Measurements from ENCODE around the gene COX20. TPM values are rescaled to one million over a fixed set of nuclear protein-coding genes. Genes with fewer than 3 reads are reported as not detected.
A peak's percentile ranks its signal among the peaks of the same experiment; 100 is the strongest.

The COX20 gene
- total and polyA plus RNA-seq, 2 of the 13 experiments (the other 11 are each of a cell fraction or from before 2014, with no cell fraction given): 34.4 to 95.8 TPM

DNA sequence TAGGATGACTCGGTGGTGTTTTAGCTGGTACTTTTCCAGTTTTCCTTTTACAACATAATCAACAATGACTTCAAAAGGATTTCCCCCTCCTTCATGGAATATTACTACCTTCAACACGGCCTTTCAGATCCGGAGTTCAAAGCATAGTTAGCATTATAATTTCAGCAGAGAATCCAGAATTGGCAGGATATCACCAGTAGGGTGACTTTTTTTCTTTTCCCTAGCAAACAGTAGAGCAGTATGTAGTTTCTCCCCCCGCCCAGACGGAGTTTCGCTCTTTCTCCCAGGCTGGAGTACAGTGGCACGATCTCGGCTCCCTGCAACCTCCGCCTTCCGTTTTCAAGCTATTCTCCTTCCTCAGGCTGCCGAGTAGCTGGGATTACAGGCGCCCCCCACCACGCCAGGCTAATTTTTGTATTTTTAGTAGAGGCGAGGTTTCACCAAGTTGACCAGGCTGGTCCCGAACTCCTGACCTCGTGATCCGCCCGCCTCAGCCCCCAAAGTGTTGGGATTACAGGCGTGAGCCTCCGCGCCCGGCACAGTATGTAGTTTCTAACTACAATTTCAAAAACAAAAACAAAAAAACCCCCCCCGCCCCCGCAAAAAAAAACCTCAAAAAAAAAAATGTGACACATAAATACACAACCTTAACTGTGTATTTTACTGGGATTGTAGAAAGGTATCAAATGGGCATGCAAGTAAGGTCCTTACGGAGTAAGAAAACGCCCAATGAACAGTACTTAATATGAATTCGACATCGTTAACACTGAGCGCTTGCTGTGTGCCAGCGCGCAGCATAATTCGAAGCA is 1.5 kb upstream of the COX20 start (continued):
- TF ChIP-seq, protein P1, sequence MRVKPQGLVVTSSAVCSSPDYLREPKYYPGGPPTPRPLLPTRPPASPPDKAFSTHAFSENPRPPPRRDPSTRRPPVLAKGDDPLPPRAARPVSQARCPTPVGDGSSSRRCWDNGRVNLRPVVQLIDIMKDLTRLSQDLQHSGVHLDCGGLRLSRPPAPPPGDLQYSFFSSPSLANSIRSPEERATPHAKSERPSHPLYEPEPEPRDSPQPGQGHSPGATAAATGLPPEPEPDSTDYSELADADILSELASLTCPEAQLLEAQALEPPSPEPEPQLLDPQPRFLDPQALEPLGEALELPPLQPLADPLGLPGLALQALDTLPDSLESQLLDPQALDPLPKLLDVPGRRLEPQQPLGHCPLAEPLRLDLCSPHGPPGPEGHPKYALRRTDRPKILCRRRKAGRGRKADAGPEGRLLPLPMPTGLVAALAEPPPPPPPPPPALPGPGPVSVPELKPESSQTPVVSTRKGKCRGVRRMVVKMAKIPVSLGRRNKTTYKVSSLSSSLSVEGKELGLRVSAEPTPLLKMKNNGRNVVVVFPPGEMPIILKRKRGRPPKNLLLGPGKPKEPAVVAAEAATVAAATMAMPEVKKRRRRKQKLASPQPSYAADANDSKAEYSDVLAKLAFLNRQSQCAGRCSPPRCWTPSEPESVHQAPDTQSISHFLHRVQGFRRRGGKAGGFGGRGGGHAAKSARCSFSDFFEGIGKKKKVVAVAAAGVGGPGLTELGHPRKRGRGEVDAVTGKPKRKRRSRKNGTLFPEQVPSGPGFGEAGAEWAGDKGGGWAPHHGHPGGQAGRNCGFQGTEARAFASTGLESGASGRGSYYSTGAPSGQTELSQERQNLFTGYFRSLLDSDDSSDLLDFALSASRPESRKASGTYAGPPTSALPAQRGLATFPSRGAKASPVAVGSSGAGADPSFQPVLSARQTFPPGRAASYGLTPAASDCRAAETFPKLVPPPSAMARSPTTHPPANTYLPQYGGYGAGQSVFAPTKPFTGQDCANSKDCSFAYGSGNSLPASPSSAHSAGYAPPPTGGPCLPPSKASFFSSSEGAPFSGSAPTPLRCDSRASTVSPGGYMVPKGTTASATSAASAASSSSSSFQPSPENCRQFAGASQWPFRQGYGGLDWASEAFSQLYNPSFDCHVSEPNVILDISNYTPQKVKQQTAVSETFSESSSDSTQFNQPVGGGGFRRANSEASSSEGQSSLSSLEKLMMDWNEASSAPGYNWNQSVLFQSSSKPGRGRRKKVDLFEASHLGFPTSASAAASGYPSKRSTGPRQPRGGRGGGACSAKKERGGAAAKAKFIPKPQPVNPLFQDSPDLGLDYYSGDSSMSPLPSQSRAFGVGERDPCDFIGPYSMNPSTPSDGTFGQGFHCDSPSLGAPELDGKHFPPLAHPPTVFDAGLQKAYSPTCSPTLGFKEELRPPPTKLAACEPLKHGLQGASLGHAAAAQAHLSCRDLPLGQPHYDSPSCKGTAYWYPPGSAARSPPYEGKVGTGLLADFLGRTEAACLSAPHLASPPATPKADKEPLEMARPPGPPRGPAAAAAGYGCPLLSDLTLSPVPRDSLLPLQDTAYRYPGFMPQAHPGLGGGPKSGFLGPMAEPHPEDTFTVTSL (CRISPR knock-in tag; IDR thresholded peaks at IDR 0.05; ENCODE audit: borderline replicate concordance): peak; percentile 69; the same call in 1 of the 2 replicates
- TF ChIP-seq TARDBP (CRISPR knock-in tag; IDR thresholded peaks at IDR 0.05) (peak; percentile 29; the same call in 1 of the 2 replicates), DRAP1 (CRISPR knock-in tag; IDR thresholded peaks at IDR 0.05) (peak; percentile 72), ZMAT3 (CRISPR knock-in tag; conservative IDR thresholded peaks at IDR 0.05) (no peak), ZNF558 (CRISPR knock-in tag; IDR thresholded peaks at IDR 0.05; ENCODE audit: borderline replicate concordance) (no peak), MAZ (IDR thresholded peaks at IDR 0.05; ENCODE audit: borderline replicate concordance, low read depth, low read length) (no peak), MAZ (CRISPR knock-in tag; IDR thresholded peaks at IDR 0.05; ENCODE audit: low read depth) (0 out of 2 replicates have a peak, but pooled peaks have one; percentile 32), SATB2 (CRISPR knock-in tag; IDR thresholded peaks at IDR 0.05) (no peak), ZNF205 (CRISPR knock-in tag; IDR thresholded peaks at IDR 0.05) (no peak), POLR2AphosphoS5 (IDR thresholded peaks at IDR 0.05; ENCODE audit: low read depth, low read length) (peak; percentile 66), SMAD1 (CRISPR knock-in tag; IDR thresholded peaks at IDR 0.05; ENCODE audit: borderline replicate concordance, low read depth) (no peak), PATZ1 (CRISPR knock-in tag; IDR thresholded peaks at IDR 0.05) (peak; percentile 84), ZNF598 (CRISPR knock-in tag; IDR thresholded peaks at IDR 0.05; ENCODE audit: borderline replicate concordance) (no peak), DNMT3B (CRISPR knock-in tag; conservative IDR thresholded peaks at IDR 0.05) (0 out of 2 replicates have a peak, but pooled peaks have one; percentile 21), SAFB2 (CRISPR knock-in tag; IDR thresholded peaks at IDR 0.05; ENCODE audit: borderline replicate concordance, low read depth) (no peak), KLF6 (CRISPR knock-in tag; IDR thresholded peaks at IDR 0.05) (0 out of 2 replicates have a peak, but pooled peaks have one; percentile 32), ZKSCAN1 (IDR thresholded peaks at IDR 0.05; ENCODE audit: low read length) (0 out of 2 replicates have a peak, but pooled peaks have one; percentile 35), MIER2 (CRISPR knock-in tag; IDR thresholded peaks at IDR 0.05) (peak; percentile 38; the same call in 1 of the 2 replicates)
- TF ChIP-seq, protein P2, sequence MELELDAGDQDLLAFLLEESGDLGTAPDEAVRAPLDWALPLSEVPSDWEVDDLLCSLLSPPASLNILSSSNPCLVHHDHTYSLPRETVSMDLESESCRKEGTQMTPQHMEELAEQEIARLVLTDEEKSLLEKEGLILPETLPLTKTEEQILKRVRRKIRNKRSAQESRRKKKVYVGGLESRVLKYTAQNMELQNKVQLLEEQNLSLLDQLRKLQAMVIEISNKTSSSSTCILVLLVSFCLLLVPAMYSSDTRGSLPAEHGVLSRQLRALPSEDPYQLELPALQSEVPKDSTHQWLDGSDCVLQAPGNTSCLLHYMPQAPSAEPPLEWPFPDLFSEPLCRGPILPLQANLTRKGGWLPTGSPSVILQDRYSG (CRISPR knock-in tag; IDR thresholded peaks at IDR 0.05): no peak

All from HepG2 (cell line).